CD14-positive monocyte (primary cell): Measurements from ENCODE around the gene KRTAP3-3. TPM values are rescaled to one million over a fixed set of nuclear protein-coding genes. Genes with fewer than 3 reads are reported as not detected.

Experiments
- DNase-seq, 3 donors: peaks; one replicate each; pipeline ENCODE4 v3.0.0-alpha.2; 2011 to 2022
- H2AFZ ChIP-seq: 2 replicates; pipeline ENCODE4 v1.6.0; 2012; ENCODE audit warnings: mild to moderate bottlenecking, low read depth, low read length, inconsistent platforms; ENCODE audit not compliant: insufficient read depth, poor library complexity, severe bottlenecking
- H3K27ac ChIP-seq, 2 donors: 1 replicate in 1 of 2; 2 replicates in 1 of 2; pipeline ENCODE4 v1.5.1; 2012 to 2013; ENCODE audit warnings: low read length in 2 of 2, control low read depth in 1 of 2, inconsistent platforms in 1 of 2, low read depth in 1 of 2, mild to moderate bottlenecking in 1 of 2
- H3K27me3 ChIP-seq, 2 donors: one replicate each; pipeline versions ENCODE4 v1.6.0 to v1.6.1; 2011 to 2013; ENCODE audit warnings: low read length in 2 of 2; ENCODE audit not compliant: control insufficient read depth in 2 of 2, insufficient read depth in 2 of 2
- H3K36me3 ChIP-seq, 2 donors: replicated peaks in 1 of 2; 1 replicate in 1 of 2; 2 replicates in 1 of 2; pipeline versions ENCODE4 v1.5.1 to v1.6.1; 2012 to 2013; ENCODE audit warnings: low read length in 2 of 2, control low read depth in 1 of 2, inconsistent platforms in 1 of 2, mild to moderate bottlenecking in 1 of 2; ENCODE audit not compliant: insufficient read depth in 2 of 2, control insufficient read depth in 1 of 2
- H3K4me1 ChIP-seq, 2 donors: 1 replicate in 1 of 2; 2 replicates in 1 of 2; pipeline versions ENCODE4 v1.5.1 to v1.6.1; 2012 to 2013; ENCODE audit warnings: low read length in 2 of 2, control low read depth in 1 of 2, inconsistent platforms in 1 of 2, mild to moderate bottlenecking in 1 of 2, moderate library complexity in 1 of 2; ENCODE audit not compliant: insufficient read depth in 2 of 2, control insufficient read depth in 1 of 2
- H3K4me2 ChIP-seq: replicated peaks from 2 replicates; pipeline ENCODE3; 2012; ENCODE audit warnings: low read length, moderate library complexity, mild to moderate bottlenecking; ENCODE audit not compliant: poor library complexity, severe bottlenecking; ENCODE audit errors: extremely low read depth
- H3K4me3 ChIP-seq, 3 experiments: fragments of 200-600 bp in 1 of 3; sonication (generic) in 1 of 3; replicated peaks in 1 of 3; 1 replicate in 2 of 3; 2 replicates in 1 of 3; pipeline ENCODE4 v1.5.1; 2011 to 2013; ENCODE audit warnings: low read length in 3 of 3, mild to moderate bottlenecking in 3 of 3, control low read depth in 2 of 3, low read depth in 2 of 3, inconsistent platforms in 1 of 3, moderate library complexity in 1 of 3
- H3K79me2 ChIP-seq: 2 replicates; pipeline ENCODE4 v1.6.0; 2012; ENCODE audit warnings: mild to moderate bottlenecking, control low read depth, inconsistent platforms, low read length, moderate library complexity; ENCODE audit not compliant: insufficient read depth
- H3K9ac ChIP-seq: 2 replicates; pipeline ENCODE4 v1.6.0; 2017; ENCODE audit warnings: low read length, mild to moderate bottlenecking; ENCODE audit not compliant: insufficient read depth, poor library complexity, severe bottlenecking
- H3K9me3 ChIP-seq, 2 donors: replicated peaks in 1 of 2; 1 replicate in 1 of 2; 2 replicates in 1 of 2; pipeline versions ENCODE4 v1.5.1 to v1.6.1; 2012 to 2013; ENCODE audit warnings: low read length in 2 of 2, control low read depth in 1 of 2; ENCODE audit not compliant: control insufficient read depth in 1 of 2, insufficient read depth in 1 of 2
- H4K20me1 ChIP-seq: 2 replicates; pipeline ENCODE4 v1.6.0; 2012; ENCODE audit warnings: mild to moderate bottlenecking, low read length, control low read depth, moderate library complexity; ENCODE audit not compliant: insufficient read depth
- H3K27ac Mint-ChIP-seq, 7 donors: one replicate each; pipeline ENCODE4 v1.8.0; 2020; ENCODE audit warnings: mild to moderate bottlenecking in 7 of 7, mixed read lengths in 7 of 7, moderate library complexity in 6 of 7, inconsistent platforms in 2 of 7
- H3K27me3 Mint-ChIP-seq, 3 donors: one replicate each; pipeline ENCODE4 v1.8.0; 2021 to 2022; ENCODE audit warnings: low read depth in 3 of 3, mild to moderate bottlenecking in 3 of 3, mixed read lengths in 3 of 3, moderate library complexity in 3 of 3, inconsistent platforms in 1 of 3
- H3K36me3 Mint-ChIP-seq, 2 donors: one replicate each; pipeline ENCODE4 v1.8.0; 2020; ENCODE audit warnings: mixed read lengths in 2 of 2, inconsistent platforms in 1 of 2, mild to moderate bottlenecking in 1 of 2
- H3K4me1 Mint-ChIP-seq: one replicate; pipeline ENCODE4 v1.8.0; 2020; ENCODE audit warnings: mild to moderate bottlenecking, mixed read lengths
- H3K4me3 Mint-ChIP-seq, 2 donors: one replicate each; pipeline ENCODE4 v1.8.0; 2020; ENCODE audit warnings: mild to moderate bottlenecking in 2 of 2, mixed read lengths in 2 of 2, moderate library complexity in 1 of 2
- H3K9me3 Mint-ChIP-seq, 7 donors: one replicate each; pipeline ENCODE4 v1.8.0; 2020 to 2022; ENCODE audit warnings: mixed read lengths in 7 of 7, mild to moderate bottlenecking in 6 of 7, moderate library complexity in 6 of 7, inconsistent platforms in 2 of 7
- CTCF ChIP-seq: fragments of 200-600 bp; IDR thresholded peaks from one replicate; pipeline ENCODE4 v1.8.0; 2022; ENCODE audit warnings: antibody characterized with exemption, mild to moderate bottlenecking
- WGBS: methylation state at CpG from one replicate; pipeline ENCODE4 v1.1.5; 2013; ENCODE audit warnings: missing lambda C conversion rate; ENCODE audit not compliant: insufficient coverage; 5-methylcytosine and 5-hydroxymethylcytosine counted together
- intact Hi-C, 2 donors: fragments of 100-400 bp; cut with micrococcal nuclease; formaldehyde crosslinking; loops; one replicate each; pipeline versions ENCODE4 v1.15.0 to v1.15.1; 2023
- polyA plus RNA-seq, 3 donors: library from polyadenylated mRNA; depleted of rRNA in 1 of 3; unstranded in 2 of 3; stranded (reverse) in 1 of 3; fragments of 300-500 nt in 2 of 3; fragments of >200 nt in 1 of 3; fragmentation: Illumina TruSeq in 2 of 3; gene quantifications; 1 replicate in 2 of 3; 2 replicates in 1 of 3; pipeline ENCODE4 v1.2.3, GENCODE V29; 2012 to 2021

The KRTAP3-3 gene
- polyA plus RNA-seq, 3 donors, result not detected

GRCh38 chr17:41016578-41017215 is 22.7 kb upstream of the KRTAP3-3 start:
- intact Hi-C loops, result no loop called here
- Histone ChIP-seq H3K36me3 (no peaks in the 10 kb centered on the region), H3K4me3 (no peak overlapping the region), H3K27ac (no peak overlapping the region), H3K9me3 (no peaks in the 10 kb centered on the region), H3K27me3 (no peaks in the 10 kb centered on the region), H3K79me2 (no peaks in the 10 kb centered on the region), H3K4me2 (no peak overlapping the region), H3K4me1 (no peaks in the 10 kb centered on the region), H3K9ac (no peak overlapping the region), H4K20me1 (no peaks in the 10 kb centered on the region), H2AFZ (no peak overlapping the region)
- 86% methylated on average over 9 of the region's 13 CpGs for WGBS
- no peak for DNase-seq
- Mint-ChIP-seq H3K27me3 (peaks cover 0 to 2% (median 2%) of the 10 kb centered on the region in 3 donors), H3K9me3 (peaks cover 0 to 6% (median 0%) of the 10 kb centered on the region in 7 donors), H3K27ac (no peak overlapping the region), H3K4me3 (no peak overlapping the region), H3K4me1 (no peaks in the 10 kb centered on the region), H3K36me3 (no peaks in the 10 kb centered on the region)
- TF ChIP-seq CTCF, result no peak

GRCh38 chr17:41015454-41015853 is 21.5 kb upstream of the KRTAP3-3 start:
- Mint-ChIP-seq H3K27ac (no peak overlapping the region), H3K4me1 (no peaks in the 10 kb centered on the region), H3K9me3 (no peaks in the 10 kb centered on the region), H3K4me3 (no peak overlapping the region), H3K27me3 (peaks cover 0 to 2% (median 2%) of the 10 kb centered on the region in 3 donors), H3K36me3 (no peaks in the 10 kb centered on the region)
- Histone ChIP-seq H3K79me2 (no peaks in the 10 kb centered on the region), H3K4me1 (no peaks in the 10 kb centered on the region), H3K4me3 (no peak overlapping the region), H4K20me1 (no peaks in the 10 kb centered on the region), H3K4me2 (no peak overlapping the region), H3K9ac (no peak overlapping the region), H3K27ac (no peak overlapping the region), H3K27me3 (no peaks in the 10 kb centered on the region), H3K9me3 (no peaks in the 10 kb centered on the region), H2AFZ (no peak overlapping the region), H3K36me3 (no peaks in the 10 kb centered on the region)
- WGBS, result 73% methylated on average over 4 of the region's 7 CpGs
- no peak for TF ChIP-seq CTCF
- intact Hi-C loops, result no loop called here
- no peak for DNase-seq
